ENCODE results near the gene PLTP. TPM values are rescaled to one million over a fixed set of nuclear protein-coding genes. Genes with fewer than 3 reads are reported as not detected.
A peak's percentile ranks its signal among the peaks of the same experiment; 100 is the strongest.
"Not testable (repeated sequence)": the region's sequence is repeated elsewhere in the genome, so short reads cannot be mapped to it uniquely, and the experiment has no call there.

PLTP gene
- total RNA-seq, 2 donors from 2014 or later, result 3.0 to 8.8 TPM

DNA sequence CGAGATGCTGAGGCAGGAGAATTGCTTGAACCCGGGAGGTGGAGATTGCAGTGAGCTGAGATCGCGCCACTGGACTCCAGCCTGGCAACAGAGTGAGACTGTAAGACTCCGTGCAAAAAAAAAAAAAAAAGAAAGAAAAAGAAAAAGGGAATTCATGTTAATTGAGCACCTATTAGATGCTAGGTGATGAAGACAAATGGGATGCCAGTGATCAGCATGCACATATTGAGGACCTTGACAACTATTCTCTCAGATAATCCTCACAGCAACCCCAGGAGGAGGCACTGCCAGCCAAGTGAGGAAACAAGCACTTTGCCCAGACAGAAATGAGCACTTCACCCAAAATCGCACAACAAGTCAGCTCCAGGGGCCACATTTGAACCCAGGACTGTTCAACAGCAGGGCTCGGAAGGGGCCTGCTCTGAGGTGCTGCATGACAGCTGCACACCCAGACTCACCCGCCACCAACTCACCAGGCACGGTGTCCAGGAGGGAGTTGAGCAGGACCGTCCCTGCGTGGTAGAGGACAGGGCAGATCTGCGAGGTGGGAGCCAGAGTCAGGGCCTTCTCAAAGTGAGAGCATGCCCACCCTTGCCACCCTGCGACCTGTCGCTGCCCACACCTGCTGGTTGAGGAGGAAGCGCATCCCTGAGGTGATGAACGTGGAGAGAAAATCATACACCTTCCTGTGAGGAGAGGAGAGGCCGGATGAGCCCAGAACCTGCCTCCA lies 4.6 kb downstream of the PLTP start:
- Mint-ChIP-seq H3K36me3 (no peaks in the 10 kb centered on the region), H3K4me1 (ENCODE audit: low read depth in 2 of 2) (peaks cover 8 to 23% of the 10 kb centered on the region in 2 donors), H3K27me3 (no peaks in the 10 kb centered on the region), H3K4me3 (no peak overlapping the region), H3K9me3 (peaks cover 2% of the 10 kb centered on the region), H3K27ac (no peak overlapping the region)
- ATAC-seq, result no peak
- DNase-seq (ENCODE audit: low spot score), result no peak

DNA sequence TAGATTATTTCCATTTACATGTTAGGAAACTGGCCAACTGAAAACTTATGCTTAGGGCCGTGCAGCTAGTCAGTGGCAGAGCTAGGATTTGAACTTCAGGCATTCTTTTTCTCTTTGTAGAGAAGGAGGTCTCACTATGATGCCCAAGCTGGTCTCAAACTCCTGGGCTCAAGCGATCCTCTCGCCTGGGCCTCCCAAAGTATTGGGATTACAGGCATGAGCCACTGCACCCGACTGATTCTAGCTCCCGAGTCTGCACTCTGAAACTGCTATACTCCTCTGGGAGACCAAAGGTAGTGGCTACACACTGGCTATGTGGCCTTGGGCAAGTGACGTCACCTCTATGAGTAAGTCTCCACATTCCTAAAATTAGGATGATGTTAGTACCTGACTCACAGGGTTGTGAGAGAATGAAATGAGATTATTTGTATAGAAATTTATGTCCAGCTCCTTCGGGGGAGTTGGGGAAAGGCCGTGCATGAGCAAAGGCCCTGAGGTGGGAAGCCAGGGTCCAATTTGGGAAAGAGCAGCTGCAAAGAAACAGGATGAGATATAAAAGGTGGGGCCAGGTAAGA lies 6.4 kb downstream of the PLTP start:
- no peak overlapping the region for H3K27ac Mint-ChIP-seq
- H3K9me3 Mint-ChIP-seq, result no peaks in the 10 kb centered on the region
- no peaks in the 10 kb centered on the region for H3K36me3 Mint-ChIP-seq
- H3K27me3 Mint-ChIP-seq, result no peaks in the 10 kb centered on the region
- DNase-seq (ENCODE audit: low spot score) (no peak), ATAC-seq (no peak)
- no peak overlapping the region for H3K4me3 Mint-ChIP-seq
- peaks cover 3 to 9% of the 10 kb centered on the region in 2 donors for H3K4me1 Mint-ChIP-seq (ENCODE audit: low read depth in 2 of 2)

DNA sequence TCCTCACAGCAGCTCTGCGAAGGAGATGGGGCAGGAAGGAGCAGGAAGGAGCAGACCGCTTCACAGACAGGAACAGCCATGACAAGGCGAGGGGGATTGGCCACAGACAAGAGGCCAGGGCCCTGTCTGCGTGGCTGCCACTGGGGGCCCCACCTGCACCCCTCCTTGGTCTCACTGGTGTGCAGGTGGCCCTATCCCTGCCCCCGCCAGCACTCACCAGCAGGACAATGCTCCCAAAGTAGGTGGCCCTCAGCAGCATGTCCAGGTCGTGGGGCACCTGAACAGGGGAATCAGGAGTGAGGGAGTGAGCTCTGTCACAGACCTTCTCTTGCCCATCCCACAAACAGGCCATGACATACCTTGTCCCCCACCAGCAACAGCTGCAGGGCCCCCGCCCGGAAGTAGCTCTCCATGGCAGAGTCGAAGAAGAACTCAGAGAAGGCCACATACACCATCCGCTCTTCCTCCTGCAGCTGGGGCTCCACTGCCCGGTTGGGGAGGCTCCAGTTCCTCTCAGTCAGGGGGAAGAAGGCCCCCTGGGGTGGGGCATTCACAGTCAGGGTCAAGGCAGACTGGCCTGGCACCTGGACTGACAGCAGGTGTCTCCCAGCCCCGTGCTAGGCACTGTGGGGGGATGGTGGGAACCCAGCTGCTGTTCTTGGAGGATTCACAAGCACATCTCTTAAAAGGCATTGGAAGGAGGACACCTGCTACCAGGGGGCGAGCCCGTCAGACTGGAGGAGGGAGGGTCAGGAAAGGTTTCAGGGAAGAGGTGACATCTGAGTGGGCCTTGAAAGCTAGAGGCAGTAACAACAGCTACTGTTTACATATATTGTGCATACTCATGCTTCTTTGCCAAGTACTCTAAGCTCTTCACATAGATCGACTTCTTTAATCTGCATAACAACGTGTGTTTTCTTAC lies 7.1 kb downstream of the PLTP start:
- no peaks in the 10 kb centered on the region for H3K9me3 Mint-ChIP-seq
- no peaks in the 10 kb centered on the region for H3K27me3 Mint-ChIP-seq
- peak overlapping the region in 1 of 2 donors; percentile 22 for H3K27ac Mint-ChIP-seq
- ATAC-seq (peak; percentile 4 to 24), DNase-seq (ENCODE audit: low spot score) (no peak)
- no peaks in the 10 kb centered on the region for H3K36me3 Mint-ChIP-seq
- no peak overlapping the region for H3K4me3 Mint-ChIP-seq
- H3K4me1 Mint-ChIP-seq (ENCODE audit: low read depth in 2 of 2), result peaks cover 0 to 7% of the 10 kb centered on the region in 2 donors

DNA sequence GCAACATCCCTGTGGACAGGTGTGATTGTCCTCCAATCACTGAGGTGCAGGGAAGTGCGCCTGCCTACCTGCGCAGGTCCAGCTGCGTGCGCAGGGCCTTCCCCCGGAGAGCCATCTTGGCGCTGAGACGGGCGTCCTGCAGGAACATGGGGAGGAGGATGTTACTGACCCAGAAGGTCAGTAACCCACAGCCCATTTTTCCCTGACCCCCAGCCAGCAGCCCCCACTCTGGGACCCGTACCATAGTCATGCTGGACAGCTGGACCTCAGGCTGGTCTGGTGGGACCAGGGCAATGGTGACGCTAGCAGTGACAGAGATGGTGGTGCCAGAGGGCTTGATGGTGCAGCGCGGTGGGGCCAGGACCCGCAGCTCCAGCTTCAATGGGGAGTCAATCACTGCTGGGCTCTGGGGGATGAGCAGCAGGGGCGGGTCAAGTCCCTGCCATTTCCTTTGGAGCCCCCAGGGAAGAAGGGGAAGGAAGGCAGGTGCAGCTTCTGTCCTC lies 9.7 kb downstream of the PLTP start:
- ATAC-seq, result peak in 1 of 2 donors; percentile 33
- DNase-seq (ENCODE audit: low spot score), result no peak
- Mint-ChIP-seq H3K27me3 (no peaks in the 10 kb centered on the region), H3K9me3 (no peaks in the 10 kb centered on the region), H3K4me1 (ENCODE audit: low read depth in 2 of 2) (no peaks in the 10 kb centered on the region), H3K4me3 (no peak overlapping the region), H3K27ac (no peak overlapping the region), H3K36me3 (no peaks in the 10 kb centered on the region)

DNA sequence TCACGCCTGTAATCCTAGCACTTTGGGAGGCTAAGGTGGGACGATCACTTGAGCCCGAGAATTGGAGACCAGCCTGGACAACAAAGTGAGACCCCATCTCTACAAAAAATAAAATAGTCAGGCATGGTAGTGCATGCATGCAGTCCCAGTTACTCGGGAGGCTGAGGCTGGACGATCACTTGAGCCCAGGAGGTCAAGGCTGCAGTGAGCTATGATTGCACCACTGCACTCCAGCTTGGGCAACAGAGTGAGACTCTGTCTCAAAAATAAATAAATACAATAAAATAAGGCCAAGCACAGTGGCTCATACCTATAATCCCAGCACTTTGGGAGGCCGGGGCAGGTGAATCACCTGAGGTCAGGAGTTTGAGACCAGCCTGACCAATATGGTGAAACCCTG lies 10.6 kb downstream of the PLTP start:
- H3K27ac Mint-ChIP-seq; H3K4me3 Mint-ChIP-seq; H3K27me3 Mint-ChIP-seq; ATAC-seq; H3K9me3 Mint-ChIP-seq; DNase-seq (ENCODE audit: low spot score); H3K4me1 Mint-ChIP-seq (ENCODE audit: low read depth in 2 of 2); H3K36me3 Mint-ChIP-seq: not testable (repeated sequence)

DNA sequence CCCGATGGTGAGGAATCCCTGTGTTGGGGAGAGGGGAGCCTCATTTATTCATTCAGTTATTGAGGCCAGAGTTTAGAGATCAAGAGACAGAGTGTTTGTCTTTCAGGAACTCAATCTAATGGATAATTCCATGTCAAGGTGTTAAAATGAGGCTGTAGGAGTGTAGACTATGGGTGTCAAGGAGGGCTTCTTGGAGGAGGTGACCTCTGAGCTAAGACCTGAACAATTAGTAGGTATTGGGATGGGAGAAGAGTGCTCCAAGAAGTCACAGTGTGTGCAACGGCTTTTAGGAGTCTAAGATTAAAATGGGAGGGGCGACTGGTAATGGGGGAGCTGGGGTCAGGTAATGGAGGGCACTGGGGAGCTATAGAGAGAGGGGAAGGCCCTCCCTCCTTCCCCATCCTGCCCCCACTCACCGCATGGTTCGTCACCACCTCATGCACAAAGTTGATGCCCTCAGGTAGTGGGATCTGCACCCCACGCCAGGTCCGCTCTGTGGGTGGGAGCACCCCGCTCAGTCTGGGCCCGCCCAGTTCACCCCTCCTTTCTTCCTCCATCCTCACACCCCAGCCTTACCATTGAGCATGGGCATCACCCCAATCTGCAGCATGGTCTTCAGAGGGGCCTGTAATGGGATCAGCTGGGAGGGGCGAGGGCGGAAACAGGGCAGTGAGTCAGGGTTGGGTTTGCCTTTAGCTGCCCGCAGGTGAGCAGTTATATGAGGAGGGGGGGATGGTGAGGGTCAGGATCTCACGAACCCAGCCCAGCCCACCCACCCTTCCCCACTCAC lies 12.7 kb downstream of the PLTP start:
- Mint-ChIP-seq H3K4me3 (no peak overlapping the region), H3K4me1 (ENCODE audit: low read depth in 2 of 2) (no peaks in the 10 kb centered on the region), H3K27me3 (no peaks in the 10 kb centered on the region), H3K27ac (peak overlapping the region in 1 of 2 donors; percentile 6), H3K36me3 (no peaks in the 10 kb centered on the region), H3K9me3 (no peaks in the 10 kb centered on the region)
- DNase-seq (ENCODE audit: low spot score) (no peak), ATAC-seq (peak in 1 of 2 donors; percentile 14)

DNA sequence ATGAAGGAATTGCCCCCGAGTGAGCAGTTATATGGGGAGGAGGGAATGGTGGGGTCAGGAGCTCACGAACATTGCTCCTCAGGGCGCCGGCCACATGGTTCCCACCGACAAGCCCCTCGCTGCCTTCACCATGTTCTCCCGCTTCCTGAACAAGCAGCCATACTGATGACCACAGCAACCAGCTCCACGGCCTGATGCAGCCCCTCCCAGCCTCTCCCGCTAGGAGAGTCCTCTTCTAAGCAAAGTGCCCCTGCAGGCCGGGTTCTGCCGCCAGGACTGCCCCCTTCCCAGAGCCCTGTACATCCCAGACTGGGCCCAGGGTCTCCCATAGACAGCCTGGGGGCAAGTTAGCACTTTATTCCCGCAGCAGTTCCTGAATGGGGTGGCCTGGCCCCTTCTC lies 13.7 kb downstream of the PLTP start:
- ATAC-seq (no peak), DNase-seq (ENCODE audit: low spot score) (no peak)
- Mint-ChIP-seq H3K27ac (no peak overlapping the region), H3K27me3 (no peaks in the 10 kb centered on the region), H3K4me1 (ENCODE audit: low read depth in 2 of 2) (no peaks in the 10 kb centered on the region), H3K4me3 (no peak overlapping the region), H3K9me3 (no peaks in the 10 kb centered on the region), H3K36me3 (no peaks in the 10 kb centered on the region)

DNA sequence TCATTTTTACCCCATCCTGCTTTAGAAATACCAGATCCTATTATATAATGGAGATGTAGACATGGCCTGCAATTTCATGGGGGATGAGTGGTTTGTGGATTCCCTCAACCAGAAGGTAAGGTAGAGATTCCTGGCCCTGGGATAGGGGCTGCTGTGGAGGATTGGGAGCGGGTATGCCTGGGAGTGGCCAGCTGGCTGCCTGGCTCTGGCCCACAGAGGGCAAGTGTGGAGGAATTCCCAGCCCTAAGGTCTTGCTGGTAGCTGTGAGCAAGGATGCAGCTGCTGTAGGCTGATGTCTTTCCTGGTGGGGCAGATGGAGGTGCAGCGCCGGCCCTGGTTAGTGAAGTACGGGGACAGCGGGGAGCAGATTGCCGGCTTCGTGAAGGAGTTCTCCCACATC lies 14.3 kb downstream of the PLTP start:
- DNase-seq (ENCODE audit: low spot score), result no peak
- Mint-ChIP-seq H3K27ac (no peak overlapping the region), H3K27me3 (no peaks in the 10 kb centered on the region), H3K9me3 (no peaks in the 10 kb centered on the region), H3K4me3 (no peak overlapping the region), H3K36me3 (no peaks in the 10 kb centered on the region), H3K4me1 (ENCODE audit: low read depth in 2 of 2) (peaks cover under 1 to 2% of the 10 kb centered on the region in 2 donors)
- ATAC-seq, result no peak

DNA sequence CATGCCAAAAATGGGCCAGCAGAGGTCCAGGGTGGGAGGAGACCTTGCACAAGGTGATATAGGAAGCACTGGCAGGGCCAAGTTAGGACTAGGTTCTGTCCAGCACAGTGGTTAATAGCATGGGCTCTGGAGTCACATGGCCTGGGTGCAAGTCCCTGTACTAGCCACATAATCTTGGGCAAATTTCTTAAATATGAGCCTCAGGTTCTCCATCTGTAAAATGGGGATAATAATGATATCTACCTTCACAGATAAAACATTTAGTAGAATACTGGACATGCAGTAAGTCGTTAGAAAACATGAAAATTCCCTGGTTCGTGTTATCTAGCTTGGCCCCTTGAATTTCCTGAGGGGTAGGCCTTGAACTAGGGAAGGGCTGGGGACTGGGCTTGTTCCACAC lies 14.7 kb downstream of the PLTP start:
- Mint-ChIP-seq H3K27ac (no peak overlapping the region), H3K9me3 (no peaks in the 10 kb centered on the region), H3K4me1 (ENCODE audit: low read depth in 2 of 2) (peaks cover 5 to 6% of the 10 kb centered on the region in 2 donors), H3K27me3 (no peaks in the 10 kb centered on the region), H3K4me3 (no peak overlapping the region), H3K36me3 (no peaks in the 10 kb centered on the region)
- ATAC-seq, result no peak
- DNase-seq (ENCODE audit: low spot score), result no peak

DNA sequence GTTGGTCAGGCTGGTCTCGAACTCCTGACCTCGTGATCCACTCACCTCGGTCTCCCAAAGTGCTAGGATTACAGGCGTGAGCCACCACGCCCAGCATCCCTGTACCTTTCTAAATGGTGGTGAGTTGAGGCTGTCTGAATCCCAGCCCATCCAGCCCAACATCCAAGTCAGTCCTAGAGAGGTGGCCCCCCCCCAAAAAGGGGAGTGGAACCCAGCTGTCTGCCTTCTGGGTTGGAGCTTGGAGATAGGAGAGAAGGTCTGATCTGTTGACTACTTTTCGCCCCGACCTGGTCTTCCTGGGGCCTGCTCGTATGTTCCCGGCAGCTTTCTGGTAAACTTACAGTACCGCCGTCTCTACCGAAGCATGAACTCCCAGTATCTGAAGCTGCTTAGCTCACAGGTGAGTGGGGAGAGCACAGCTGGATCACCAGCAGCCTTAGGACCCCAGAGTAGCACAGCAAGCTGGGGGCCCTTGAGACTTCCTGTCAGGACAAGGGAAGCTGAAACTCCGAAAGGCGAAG lies 15.3 kb downstream of the PLTP start:
- no peak for ATAC-seq
- peaks cover 9 to 11% of the 10 kb centered on the region in 2 donors for H3K4me1 Mint-ChIP-seq (ENCODE audit: low read depth in 2 of 2)
- no peaks in the 10 kb centered on the region for H3K27me3 Mint-ChIP-seq
- H3K4me3 Mint-ChIP-seq, result no peak overlapping the region
- H3K27ac Mint-ChIP-seq, result no peak overlapping the region
- no peak for DNase-seq (ENCODE audit: low spot score)
- H3K9me3 Mint-ChIP-seq, result no peaks in the 10 kb centered on the region
- no peaks in the 10 kb centered on the region for H3K36me3 Mint-ChIP-seq

DNA sequence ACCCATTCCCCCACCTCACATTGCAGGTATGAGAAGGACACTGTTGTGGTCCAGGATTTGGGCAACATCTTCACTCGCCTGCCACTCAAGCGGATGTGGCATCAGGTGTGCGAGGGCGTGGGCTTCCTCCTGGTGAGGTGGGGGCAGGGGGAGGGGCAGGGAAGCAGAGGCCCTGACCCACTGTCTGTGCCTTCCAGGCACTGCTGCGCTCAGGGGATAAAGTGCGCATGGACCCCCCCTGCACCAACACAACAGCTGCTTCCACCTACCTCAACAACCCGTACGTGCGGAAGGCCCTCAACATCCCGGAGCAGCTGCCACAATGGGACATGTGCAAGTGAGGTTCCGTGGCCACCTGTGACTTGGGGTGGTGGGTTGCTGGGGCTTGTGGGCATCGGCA lies 17.2 kb downstream of the PLTP start:
- H3K9me3 Mint-ChIP-seq, result no peaks in the 10 kb centered on the region
- H3K4me1 Mint-ChIP-seq (ENCODE audit: low read depth in 2 of 2), result peaks cover 11% of the 10 kb centered on the region in 2 donors
- ATAC-seq, result no peak
- H3K27ac Mint-ChIP-seq, result no peak overlapping the region
- H3K27me3 Mint-ChIP-seq, result no peaks in the 10 kb centered on the region
- no peaks in the 10 kb centered on the region for H3K36me3 Mint-ChIP-seq
- no peak overlapping the region for H3K4me3 Mint-ChIP-seq
- DNase-seq (ENCODE audit: low spot score), result no peak

DNA sequence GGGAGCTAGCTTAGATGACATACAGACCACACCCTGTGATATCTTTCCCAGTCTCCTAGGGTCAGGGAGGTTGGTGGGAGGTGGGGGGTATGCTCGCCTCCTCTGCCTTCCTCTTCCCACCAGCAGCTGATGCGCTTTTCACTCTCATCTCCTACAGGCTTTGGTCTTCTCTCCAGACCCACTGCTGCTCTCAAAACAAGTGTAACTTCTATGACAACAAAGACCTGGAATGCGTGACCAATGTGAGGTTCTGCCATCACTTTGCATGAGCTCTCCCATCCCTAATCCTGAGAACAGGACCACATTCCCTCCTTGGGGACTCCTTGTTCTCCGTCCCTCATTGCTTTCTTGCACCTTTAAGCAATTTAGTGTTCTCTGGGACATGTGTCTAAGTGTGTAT lies 18.1 kb downstream of the PLTP start:
- no peaks in the 10 kb centered on the region for H3K36me3 Mint-ChIP-seq
- H3K27ac Mint-ChIP-seq, result no peak overlapping the region
- H3K4me3 Mint-ChIP-seq, result peak overlapping the region; percentile 15
- peaks cover 11% of the 10 kb centered on the region in 2 donors for H3K4me1 Mint-ChIP-seq (ENCODE audit: low read depth in 2 of 2)
- DNase-seq (ENCODE audit: low spot score) (no peak), ATAC-seq (no peak)
- H3K27me3 Mint-ChIP-seq, result no peaks in the 10 kb centered on the region
- H3K9me3 Mint-ChIP-seq, result no peaks in the 10 kb centered on the region

DNA sequence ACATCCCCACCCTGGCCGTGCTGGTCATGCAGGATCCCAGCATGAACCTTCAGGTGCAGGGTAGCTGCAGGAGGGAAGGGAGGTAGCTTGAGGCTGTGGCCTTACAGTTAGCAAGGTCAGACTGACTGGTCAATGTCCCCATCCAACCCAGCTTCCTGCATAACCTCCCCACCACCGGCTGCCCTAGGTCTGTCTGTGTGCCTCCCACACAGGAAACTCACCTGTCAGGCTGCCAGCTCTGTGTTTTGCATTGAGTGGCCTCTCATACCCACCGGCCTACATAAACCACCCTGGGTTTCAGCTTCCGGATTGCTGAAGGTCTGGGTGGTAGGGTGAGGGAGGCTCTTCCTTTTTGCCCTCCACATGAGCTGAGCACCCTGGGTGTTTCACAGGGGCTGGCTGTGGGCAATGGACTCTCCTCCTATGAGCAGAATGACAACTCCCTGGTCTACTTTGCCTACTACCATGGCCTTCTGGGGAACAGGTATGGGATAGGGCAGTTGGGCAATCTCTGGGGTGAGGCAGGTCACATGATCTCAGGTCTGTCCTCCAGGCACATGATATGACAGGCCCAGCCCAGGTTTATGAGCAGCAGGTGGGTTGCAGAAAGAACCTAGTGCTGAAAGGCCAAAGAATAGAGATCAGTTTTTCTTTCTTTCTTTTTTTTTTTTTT lies 19.0 kb downstream of the PLTP start:
- Mint-ChIP-seq H3K36me3 (no peaks in the 10 kb centered on the region), H3K27ac (peak overlapping the region; percentile 58 to 78), H3K9me3 (no peaks in the 10 kb centered on the region), H3K4me1 (ENCODE audit: low read depth in 2 of 2) (peaks cover 11% of the 10 kb centered on the region in 2 donors), H3K27me3 (no peaks in the 10 kb centered on the region), H3K4me3 (peak overlapping the region; percentile 89)
- DNase-seq (ENCODE audit: low spot score), result no peak
- ATAC-seq, result peak in 1 of 2 donors; percentile 6

All from natural killer cell treated with Interleukin-12 subunit alpha and Interleukin-12 subunit beta and Interleukin-15 and Interleukin-18, amount 100 ng/mL, for 72 hours (primary cell).